Loucy (cell line): Measurements from ENCODE around the gene RPUSD1.

ENCODE experiments used
- CTCF ChIP-seq: fragments of 200-600 bp; sonication (generic); conservative IDR thresholded peaks from 2 replicates; pipeline ENCODE4 v1.5.1; 2014; ENCODE audit warnings: mild to moderate bottlenecking, antibody characterized with exemption, low read length
- EZH2phosphoT487 ChIP-seq: fragments of 200-600 bp; IDR thresholded peaks from 2 replicates; pipeline ENCODE4 v1.6.1; 2018; ENCODE audit warnings: antibody characterized with exemption, mild to moderate bottlenecking, moderate library complexity, borderline replicate concordance

GRCh38 chr16:776824-777223, 11.4 kb downstream of the RPUSD1 start:
- TF ChIP-seq CTCF = no peak
- no peak for TF ChIP-seq EZH2phosphoT487
